Activated T-helper 9 cell treated with anti-CD3 and anti-CD28 coated beads, Interleukin-2, amount 50 U/mL, for 16 hours (primary cell): Measurements from ENCODE around the gene SOX13.
"Not testable (repeated sequence)": the region's sequence is repeated elsewhere in the genome, so short reads cannot be mapped to it uniquely, and the experiment has no call there.

ENCODE experiments used
- DNase-seq: peaks from one replicate; pipeline ENCODE4 v3.0.0-alpha.2; 2020; ENCODE audit warnings: low read depth

SOX13 gene

DNA sequence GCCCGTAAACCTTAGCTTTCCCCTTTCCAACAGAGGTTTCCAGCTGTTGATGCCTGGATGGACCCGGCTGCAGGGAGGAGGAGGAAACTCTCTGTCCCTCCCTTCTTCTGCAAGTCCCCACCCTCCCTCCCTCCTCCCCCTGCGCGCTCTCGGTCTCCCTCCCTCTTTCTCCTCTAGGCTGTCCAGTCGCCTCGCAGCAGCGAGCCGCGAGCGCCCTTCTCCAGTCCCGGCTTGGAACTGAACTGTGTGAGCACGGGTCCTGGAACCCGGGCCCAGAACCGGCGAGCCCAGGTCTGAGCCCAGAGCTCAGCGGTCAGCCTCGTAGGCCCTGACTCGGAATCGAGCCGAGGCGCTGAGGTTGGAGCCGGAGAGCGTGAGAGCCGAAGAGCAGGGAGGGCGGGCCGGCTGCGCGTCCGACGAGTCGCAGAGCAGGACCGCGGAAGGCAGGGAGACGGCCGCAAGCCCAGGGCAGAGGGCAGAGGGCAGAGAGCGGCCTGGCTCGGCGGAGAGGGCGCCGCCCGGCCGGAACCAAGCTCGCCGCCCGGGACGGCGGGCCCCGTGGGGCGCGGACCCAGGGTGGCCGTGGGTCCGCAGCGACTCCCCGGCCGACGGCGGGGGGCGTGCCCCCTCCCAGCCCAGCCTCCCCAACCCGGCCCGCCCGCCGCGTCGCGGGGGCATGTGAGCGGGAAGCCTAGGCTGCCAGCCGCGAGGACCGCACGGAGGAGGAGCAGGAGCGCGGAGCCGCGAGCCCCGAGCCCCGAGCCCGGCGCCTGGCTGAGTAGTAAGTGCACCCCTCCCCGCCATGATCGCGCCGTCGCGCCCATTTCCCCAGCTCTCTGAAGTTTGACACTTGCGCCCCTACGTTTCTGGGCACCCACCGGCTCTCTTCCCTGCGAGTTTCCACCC is at the start of gene SOX13:
Gene SOX13 (plus strand): TSS at position 185 of the 906 bp plus-strand sequence. CDS start 39,801 bp downstream, outside the sequence.
- DNase-seq, result no peak

DNA sequence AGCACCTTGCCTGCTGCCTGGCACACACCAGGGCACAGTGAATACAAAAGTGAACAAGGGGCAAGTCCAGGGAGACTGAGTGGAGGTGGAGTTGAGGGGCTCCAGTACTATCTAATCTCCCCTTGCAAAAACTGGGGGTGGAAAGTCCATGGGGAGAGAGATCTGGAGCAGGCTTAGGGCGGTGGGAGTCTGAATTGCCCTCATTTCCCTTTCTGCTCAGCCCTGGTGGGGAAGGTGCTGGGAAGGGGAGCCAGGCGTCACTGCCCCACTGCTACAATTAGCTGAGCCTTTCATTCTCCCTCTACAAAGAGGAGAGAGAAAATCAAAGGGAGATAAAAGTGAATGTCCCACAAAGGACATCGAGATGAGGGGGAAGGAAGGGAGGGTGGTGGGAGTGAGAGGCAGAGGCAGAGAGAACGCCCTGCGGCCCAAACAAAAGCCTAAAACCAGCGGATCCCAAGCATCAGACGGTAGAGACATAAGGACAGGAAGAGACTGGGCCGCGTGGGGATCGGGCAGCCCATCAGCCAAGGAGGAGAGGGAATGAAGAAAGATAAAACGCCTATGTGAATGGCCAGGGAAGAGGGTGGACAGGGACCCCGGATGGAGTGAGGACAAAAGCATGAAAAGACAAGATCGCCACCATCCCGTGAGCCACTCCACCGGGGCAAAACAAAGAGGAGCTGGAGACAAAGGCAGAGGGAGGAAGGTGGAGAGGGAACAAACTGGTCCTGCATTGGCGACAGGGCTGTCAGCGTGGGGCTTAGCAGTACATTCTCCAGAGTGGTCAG is 46.8 kb upstream of the SOX13 start:
- no peak for DNase-seq

DNA sequence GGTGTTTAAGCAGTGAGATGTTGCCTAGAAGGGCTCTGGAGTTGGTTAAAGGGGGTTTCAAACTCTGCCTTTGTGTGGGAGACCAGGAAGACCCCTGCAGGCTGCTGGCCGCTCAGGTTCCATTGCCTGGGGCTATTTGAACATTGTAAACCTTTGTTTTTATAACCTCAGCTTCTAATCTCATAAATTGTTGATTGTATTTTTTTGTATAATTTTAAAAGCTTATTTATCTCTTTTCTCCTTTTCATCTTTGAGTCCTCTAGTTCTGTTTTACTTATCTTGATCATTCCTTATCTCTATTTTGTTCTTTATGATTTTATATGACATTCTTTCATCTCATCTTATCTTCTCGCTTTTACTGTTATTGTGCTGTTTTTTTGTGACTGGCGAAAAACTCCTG is 45.5 kb upstream of the SOX13 start:
- DNase-seq, result no peak

DNA sequence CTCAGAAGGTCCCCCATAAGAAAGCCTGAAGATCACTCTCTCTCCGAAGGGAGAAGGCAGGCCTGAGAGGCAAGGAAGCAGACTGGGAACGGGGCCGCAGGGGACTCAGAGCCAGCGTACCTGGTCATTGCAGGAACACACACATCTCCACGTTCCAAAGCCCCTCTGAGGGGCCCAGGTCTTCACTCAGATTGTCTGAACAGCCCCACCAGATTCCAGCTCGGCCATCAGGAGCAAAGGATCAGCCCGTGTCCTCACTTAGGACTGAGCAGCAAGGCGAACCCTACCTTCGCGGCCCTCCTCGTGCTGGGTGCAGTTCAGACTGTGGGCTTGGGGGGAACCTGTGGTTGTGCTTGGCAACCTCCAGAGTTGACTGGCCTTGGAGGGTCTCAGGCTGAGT is 43.9 kb upstream of the SOX13 start:
- no peak for DNase-seq

GRCh38 chr1:204031098-204031710 is 41.7 kb upstream of the SOX13 start:
- no peak for DNase-seq

GRCh38 chr1:204032642-204033235 is 40.2 kb upstream of the SOX13 start:
- DNase-seq, result no peak

- DNase-seq, result no peak
These were observed 39.6 kb upstream of the SOX13 start for GRCh38 chr1:204033306-204033705.

DNA sequence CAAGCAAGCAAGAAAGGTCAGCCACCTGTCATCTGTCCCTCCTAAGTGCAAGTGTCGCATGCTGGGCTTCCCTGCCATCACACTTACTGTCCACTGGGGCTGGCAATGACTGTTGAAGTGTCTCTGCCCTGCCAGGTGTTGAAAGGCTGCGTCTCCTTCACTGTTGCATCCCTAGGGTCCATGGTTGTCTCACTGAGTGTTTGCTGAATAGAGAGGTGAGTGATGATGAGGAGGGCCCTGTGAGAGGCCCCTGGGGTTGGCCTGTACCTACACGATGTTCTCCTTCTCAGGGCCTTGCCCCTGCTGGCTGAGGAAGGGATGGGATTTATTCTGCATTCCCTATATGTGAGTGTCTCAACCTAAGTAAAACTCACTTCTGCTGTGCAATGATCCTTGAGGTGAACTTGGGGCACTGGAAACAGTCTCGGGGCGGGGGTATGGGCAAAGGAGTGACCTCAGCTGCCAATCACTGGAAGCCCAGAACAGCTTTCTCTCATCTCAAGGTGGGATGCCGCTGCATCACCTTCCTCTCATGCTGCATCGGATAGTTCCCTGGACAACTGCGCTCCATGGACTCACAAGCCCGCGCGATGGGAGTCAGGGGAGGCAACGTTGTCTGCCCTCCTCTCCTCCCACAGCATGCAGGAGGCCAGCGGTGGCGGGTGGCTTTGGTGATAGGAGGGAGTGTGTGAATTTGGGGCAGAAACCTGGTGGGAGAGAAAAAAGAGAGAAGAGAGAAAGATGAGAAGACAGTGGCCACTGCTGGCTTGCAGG is 35.8 kb upstream of the SOX13 start:
- no peak for DNase-seq

DNA sequence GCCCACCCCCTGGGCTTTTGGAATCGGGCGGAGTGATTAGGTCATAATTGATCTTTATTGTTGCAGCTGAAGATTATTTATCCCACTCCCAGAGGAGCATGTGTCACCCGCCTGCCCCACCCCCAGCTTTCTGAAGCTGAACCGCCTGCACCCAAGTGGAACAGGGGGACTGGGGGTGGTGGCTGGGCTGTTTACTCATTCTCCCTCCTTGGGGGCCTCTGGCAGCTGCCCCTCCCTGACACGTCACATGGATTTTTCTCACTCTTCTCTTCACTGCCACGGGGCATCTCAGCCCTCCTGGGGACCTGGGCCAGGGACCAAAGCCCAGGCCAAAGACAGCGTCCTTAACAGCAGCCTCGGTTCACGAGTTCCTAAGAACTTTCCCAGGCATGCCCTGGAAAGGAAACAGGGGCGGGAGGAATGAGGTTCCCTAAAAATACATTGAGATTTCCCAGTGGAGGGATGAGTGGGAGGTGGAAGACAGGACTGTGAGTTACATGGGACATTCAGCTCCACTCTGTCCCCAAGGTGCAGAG is 31.6 kb upstream of the SOX13 start:
- DNase-seq, result no peak

GRCh38 chr1:204041803-204042505 is 31.0 kb upstream of the SOX13 start:
- no peak for DNase-seq

DNA sequence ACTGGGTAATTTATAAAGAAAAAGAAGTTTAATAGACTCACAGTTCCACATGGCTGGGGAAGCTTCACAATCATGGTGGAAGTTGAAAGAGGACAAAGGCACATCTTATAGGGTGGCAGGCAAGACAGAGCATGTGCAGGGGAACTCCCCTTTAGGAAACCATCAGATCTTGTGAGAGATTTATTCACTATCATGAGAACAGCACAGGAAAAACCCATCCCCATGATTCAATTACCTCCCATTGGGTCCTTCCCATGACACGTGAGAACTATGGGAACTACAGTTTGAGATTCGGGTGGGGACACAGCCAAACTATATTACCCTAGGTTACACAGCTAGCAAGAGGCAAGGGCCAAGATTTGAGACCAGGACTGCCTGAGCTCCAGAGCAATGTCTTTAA is 30.4 kb upstream of the SOX13 start:
- DNase-seq, result no peak

GRCh38 chr1:204043680-204044079 is 29.2 kb upstream of the SOX13 start:
- DNase-seq, result no peak

GRCh38 chr1:204044448-204044847 is 28.5 kb upstream of the SOX13 start:
- no peak for DNase-seq

- DNase-seq, result no peak
These were observed 27.5 kb upstream of the SOX13 start for GRCh38 chr1:204045430-204045829.

- no peak for DNase-seq
These were observed 26.6 kb upstream of the SOX13 start for GRCh38 chr1:204046346-204046745.

GRCh38 chr1:204048796-204049195 is 24.1 kb upstream of the SOX13 start:
- DNase-seq, result not testable (repeated sequence)

DNA sequence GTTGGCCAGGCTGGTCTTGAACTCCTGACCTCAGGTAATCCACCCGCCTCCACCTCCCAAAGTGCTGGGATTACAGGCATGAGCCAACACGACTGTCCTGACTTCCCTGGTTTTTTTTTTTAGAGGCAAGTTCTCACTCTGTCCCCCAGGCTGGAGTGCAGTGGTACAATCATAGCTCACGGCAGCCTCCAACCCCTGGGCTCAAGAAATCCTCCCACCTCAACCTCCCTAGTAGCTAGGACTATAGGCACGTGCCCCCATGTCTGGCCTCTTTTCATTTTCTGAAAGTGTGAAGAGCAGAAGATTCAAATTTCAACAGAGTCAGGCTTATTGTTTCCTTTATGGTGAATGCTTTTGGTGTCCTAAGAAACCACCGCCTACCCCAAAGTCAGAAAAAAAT is 21.7 kb upstream of the SOX13 start:
- DNase-seq, result no peak

- no peak for DNase-seq
These were observed 21.2 kb upstream of the SOX13 start for GRCh38 chr1:204051718-204052117.

- no peak for DNase-seq
These were observed 19.0 kb upstream of the SOX13 start for GRCh38 chr1:204053893-204054292.

GRCh38 chr1:204059970-204060369 is 12.9 kb upstream of the SOX13 start:
- no peak for DNase-seq

DNA sequence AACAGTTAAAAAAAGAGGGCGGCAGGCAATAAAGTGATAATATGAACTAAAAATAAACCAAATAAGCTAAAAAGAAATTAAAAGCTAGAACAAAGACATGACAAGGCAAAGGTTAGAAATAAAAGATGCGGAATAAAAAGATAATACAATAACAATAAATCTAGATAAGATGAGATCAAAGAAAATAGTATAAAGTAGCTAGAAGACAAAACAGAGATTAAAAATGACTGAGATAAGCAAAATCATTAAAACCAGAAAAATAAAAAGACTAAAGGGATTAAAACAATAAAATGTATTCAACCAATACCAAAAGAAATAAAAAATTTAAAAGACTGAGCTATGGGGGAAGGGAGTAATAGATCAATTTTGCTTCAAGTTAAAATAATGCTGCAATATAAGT is 10.8 kb upstream of the SOX13 start:
- DNase-seq, result no peak
